Measurements from ENCODE around the gene PUSL1. TPM values are rescaled to one million over a fixed set of nuclear protein-coding genes. Genes with fewer than 3 reads are reported as not detected.

The PUSL1 gene
- total and polyA plus RNA-seq, 8 donors: 5.9 to 64.9 (median 25.5) TPM; not detected in 1

DNA sequence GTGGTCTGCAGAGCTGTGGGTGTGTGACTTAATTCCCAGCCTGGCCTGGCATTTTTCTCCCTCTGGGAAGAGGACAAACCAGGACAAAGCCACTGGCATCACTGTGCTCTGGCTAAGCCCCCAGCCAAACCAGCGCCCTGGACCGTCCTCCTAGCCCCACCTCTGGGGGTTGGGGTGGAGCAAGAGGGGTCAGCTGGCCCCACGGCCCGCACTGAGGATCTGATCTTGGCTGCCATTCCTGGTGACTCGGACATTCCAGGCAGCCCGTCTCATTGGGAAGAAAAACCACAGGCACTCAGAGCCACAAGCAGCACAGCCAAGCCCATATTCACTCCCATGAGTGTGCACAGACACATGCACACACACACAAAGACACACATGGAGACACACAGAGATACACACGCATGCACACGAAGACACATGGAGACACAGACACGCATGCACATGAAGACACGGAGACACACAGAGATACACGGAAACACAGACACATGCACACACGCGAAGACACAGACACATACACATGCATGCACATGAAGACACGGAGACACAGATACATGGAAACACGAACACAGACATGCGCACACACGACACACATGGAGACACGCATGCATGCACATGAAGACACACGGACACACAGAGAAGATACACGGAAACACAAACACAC, 52.2 kb downstream of the PUSL1 start:
- peak in 1 of 3 donors; percentile 57 for TF ChIP-seq POLR2AphosphoS5 (IDR thresholded peaks at IDR 0.05)
- no peak for TF ChIP-seq CTCF (IDR thresholded peaks at IDR 0.05)
- no peak for TF ChIP-seq POLR2A (IDR thresholded peaks at IDR 0.05)
- no peak for TF ChIP-seq EP300 (IDR thresholded peaks at IDR 0.05)
- intact Hi-C loops (cut with DNase I; ENCODE audit: low total_unique reads): no loop called here
- WGBS, 5 donors: 64 to 69% (median 65%) methylated on average over 19 to 20 of the region's 20 CpGs
- Histone ChIP-seq H3K9me3 (no peaks in the 10 kb centered on the region), H3K27me3 (peaks cover 0 to 50% (median 19%) of the 10 kb centered on the region in 3 donors), H3K27ac (peak overlapping the region; percentile 30 to 89 (median 85)), H3K4me1 (peaks cover 34 to 64% (median 52%) of the 10 kb centered on the region in 4 donors), H3K4me3 (no peak overlapping the region), H3K36me3 (no peaks in the 10 kb centered on the region)
- peak in 1 of 2 donors; percentile 68 for DNase-seq

Small RNAs within 50 kb of the gene (small RNA-seq; reads per million reads assigned to genes)
- gene MIR6726: 0.07 to 0.62 (median 0.35) reads per million in 4 donors

Other genes with a start within 250 kb of the PUSL1 start
- 1 to 10 TPM in 2 of 5 donors, not detected in 3; 1.4 to 5.9 TPM for gene RNF223, start 234.3 kb upstream of the PUSL1 start, total RNA-seq
- gene RNF223, start 234.3 kb upstream of the PUSL1 start, polyA plus RNA-seq: 1 to 10 TPM; 3.2 to 8.1 (median 3.4) TPM
- 10 to 100 TPM; 15.8 to 67.0 (median 33.8) TPM for gene C1orf159, start 192.5 kb upstream of the PUSL1 start, total RNA-seq
- gene C1orf159, start 192.5 kb upstream of the PUSL1 start, polyA plus RNA-seq: 10 to 100 TPM; 10.2 to 17.1 (median 12.8) TPM
- 1 to 10 TPM in 1 of 5 donors, not detected in 4; 6.4 TPM for gene TTLL10, start 134.7 kb upstream of the PUSL1 start, total RNA-seq
- under 1 TPM in 2 of 3 donors, not detected in 1; 0.13 to 0.46 TPM for gene TTLL10, start 134.7 kb upstream of the PUSL1 start, polyA plus RNA-seq
- gene TNFRSF18, start 102.0 kb upstream of the PUSL1 start, total RNA-seq: 10 to 100 TPM in 1 of 5 donors, 1 to 10 TPM in 1, not detected in 3; 1.7 to 11.9 TPM
- 1 to 10 TPM in 1 of 3 donors, under 1 TPM in 1, not detected in 1; 0.37 to 3.6 TPM for gene TNFRSF18, start 102.0 kb upstream of the PUSL1 start, polyA plus RNA-seq
- gene TNFRSF4, start 94.4 kb upstream of the PUSL1 start, total RNA-seq: under 1 TPM in 1 of 5 donors, not detected in 4; 0.55 TPM
- 1 to 10 TPM; 1.7 to 4.5 (median 4.2) TPM for gene TNFRSF4, start 94.4 kb upstream of the PUSL1 start, polyA plus RNA-seq
- gene SDF4, start 76.6 kb upstream of the PUSL1 start, total RNA-seq: 100 to 1,000 TPM in 2 of 5 donors, 10 to 100 TPM in 3; 50.3 to 404 (median 65.3) TPM
- gene SDF4, start 76.6 kb upstream of the PUSL1 start, polyA plus RNA-seq: 10 to 100 TPM; 50.4 to 83.6 (median 61.9) TPM
- gene B3GALT6, start 76.4 kb upstream of the PUSL1 start, total RNA-seq: 10 to 100 TPM in 1 of 5 donors, 1 to 10 TPM in 3, not detected in 1; 1.8 to 13.8 (median 8.1) TPM
- 1 to 10 TPM; 3.7 to 9.7 (median 6.7) TPM for gene B3GALT6, start 76.4 kb upstream of the PUSL1 start, polyA plus RNA-seq
- gene C1QTNF12, start 61.9 kb upstream of the PUSL1 start, total RNA-seq: 10 to 100 TPM in 2 of 5 donors, 1 to 10 TPM in 2, not detected in 1; 1.5 to 21.3 (median 6.4) TPM
- 1 to 10 TPM in 2 of 3 donors, not detected in 1; 1.6 to 3.2 TPM for gene C1QTNF12, start 61.9 kb upstream of the PUSL1 start, polyA plus RNA-seq
- gene UBE2J2, start 34.7 kb upstream of the PUSL1 start, total RNA-seq: 100 to 1,000 TPM in 1 of 5 donors, 10 to 100 TPM in 4; 14.0 to 252 (median 48.3) TPM
- gene UBE2J2, start 34.7 kb upstream of the PUSL1 start, polyA plus RNA-seq: 10 to 100 TPM; 40.5 to 49.6 (median 44.8) TPM
- 1 to 10 TPM in 4 of 5 donors, under 1 TPM in 1; 0.43 to 7.6 (median 3.5) TPM for gene SCNN1D, start 28.2 kb upstream of the PUSL1 start, total RNA-seq
- gene SCNN1D, start 28.2 kb upstream of the PUSL1 start, polyA plus RNA-seq: 1 to 10 TPM; 4.7 to 6.1 (median 4.8) TPM
- gene ACAP3, start 667 bp upstream of the PUSL1 start, total RNA-seq: 100 to 1,000 TPM in 1 of 5 donors, 10 to 100 TPM in 4; 31.9 to 374 (median 77.0) TPM
- 10 to 100 TPM; 17.9 to 46.1 (median 43.0) TPM for gene ACAP3, start 667 bp upstream of the PUSL1 start, polyA plus RNA-seq
- gene INTS11, start 16.1 kb downstream of the PUSL1 start, total RNA-seq: 100 to 1,000 TPM in 4 of 5 donors, 10 to 100 TPM in 1; 59.5 to 520 (median 192) TPM
- gene INTS11, start 16.1 kb downstream of the PUSL1 start, polyA plus RNA-seq: 100 to 1,000 TPM; 113 to 151 (median 134) TPM
- 100 to 1,000 TPM in 1 of 5 donors, 10 to 100 TPM in 2, 1 to 10 TPM in 2; 6.6 to 226 (median 12.3) TPM for gene CPTP, start 16.2 kb downstream of the PUSL1 start, total RNA-seq
- 10 to 100 TPM; 17.3 to 49.1 (median 28.4) TPM for gene CPTP, start 16.2 kb downstream of the PUSL1 start, polyA plus RNA-seq
- gene TAS1R3, start 22.7 kb downstream of the PUSL1 start, total RNA-seq: 10 to 100 TPM in 1 of 5 donors, under 1 TPM in 2, not detected in 2; 0.37 to 11.7 (median 0.43) TPM
- under 1 TPM in 2 of 3 donors, not detected in 1; 0.10 to 0.31 TPM for gene TAS1R3, start 22.7 kb downstream of the PUSL1 start, polyA plus RNA-seq
- gene DVL1, start 40.8 kb downstream of the PUSL1 start, total RNA-seq: 100 to 1,000 TPM in 3 of 5 donors, 10 to 100 TPM in 2; 41.3 to 229 (median 143) TPM
- gene DVL1, start 40.8 kb downstream of the PUSL1 start, polyA plus RNA-seq: 10 to 100 TPM; 47.4 to 80.4 (median 64.0) TPM
- gene MXRA8, start 50.0 kb downstream of the PUSL1 start, total RNA-seq: 100 to 1,000 TPM in 2 of 5 donors, 10 to 100 TPM in 3; 28.8 to 203 (median 65.6) TPM
- 10 to 100 TPM; 23.3 to 33.8 (median 23.6) TPM for gene MXRA8, start 50.0 kb downstream of the PUSL1 start, polyA plus RNA-seq
- gene AURKAIP1, start 66.6 kb downstream of the PUSL1 start, total RNA-seq: 100 to 1,000 TPM in 3 of 5 donors, 10 to 100 TPM in 2; 50.9 to 146 (median 104) TPM
- 100 to 1,000 TPM; 244 to 281 (median 259) TPM for gene AURKAIP1, start 66.6 kb downstream of the PUSL1 start, polyA plus RNA-seq
- gene CCNL2, start 90.7 kb downstream of the PUSL1 start, total RNA-seq: 100 to 1,000 TPM; 265 to 739 (median 422) TPM
- 100 to 1,000 TPM in 1 of 3 donors, 10 to 100 TPM in 2; 33.4 to 166 (median 34.7) TPM for gene CCNL2, start 90.7 kb downstream of the PUSL1 start, polyA plus RNA-seq
- 100 to 1,000 TPM in 2 of 5 donors, 10 to 100 TPM in 3; 53.9 to 116 (median 82.9) TPM for gene MRPL20, start 98.7 kb downstream of the PUSL1 start, total RNA-seq
- gene MRPL20, start 98.7 kb downstream of the PUSL1 start, polyA plus RNA-seq: 100 to 1,000 TPM; 136 to 187 (median 150) TPM
- gene ANKRD65, start 112.7 kb downstream of the PUSL1 start, total RNA-seq: 10 to 100 TPM in 1 of 5 donors, 1 to 10 TPM in 2, under 1 TPM in 1, not detected in 1; 0.89 to 13.6 (median 4.7) TPM
- gene ANKRD65, start 112.7 kb downstream of the PUSL1 start, polyA plus RNA-seq: 10 to 100 TPM in 2 of 3 donors, 1 to 10 TPM in 1; 8.7 to 13.5 (median 13.3) TPM
- 10 to 100 TPM; 11.4 to 37.7 (median 21.1) TPM for gene VWA1, start 127.1 kb downstream of the PUSL1 start, total RNA-seq
- gene VWA1, start 127.1 kb downstream of the PUSL1 start, polyA plus RNA-seq: 10 to 100 TPM in 2 of 3 donors, 1 to 10 TPM in 1; 7.6 to 64.8 (median 24.8) TPM
- gene ATAD3C, start 141.1 kb downstream of the PUSL1 start, total RNA-seq: 1 to 10 TPM in 2 of 5 donors, under 1 TPM in 1, not detected in 2; 0.55 to 5.2 (median 1.3) TPM
- gene ATAD3C, start 141.1 kb downstream of the PUSL1 start, polyA plus RNA-seq: 1 to 10 TPM in 1 of 3 donors, under 1 TPM in 2; 0.25 to 2.3 (median 0.92) TPM
- 10 to 100 TPM; 15.6 to 91.5 (median 33.3) TPM for gene ATAD3B, start 163.2 kb downstream of the PUSL1 start, total RNA-seq
- gene ATAD3B, start 163.2 kb downstream of the PUSL1 start, polyA plus RNA-seq: 10 to 100 TPM in 2 of 3 donors, 1 to 10 TPM in 1; 8.2 to 23.8 (median 18.4) TPM
- gene ATAD3A, start 203.6 kb downstream of the PUSL1 start, total RNA-seq: 10 to 100 TPM; 10.6 to 92.1 (median 22.5) TPM
- gene ATAD3A, start 203.6 kb downstream of the PUSL1 start, polyA plus RNA-seq: 10 to 100 TPM; 13.1 to 27.0 (median 14.9) TPM
- gene TMEM240, start 232.0 kb downstream of the PUSL1 start, total RNA-seq: 10 to 100 TPM in 1 of 5 donors, 1 to 10 TPM in 1, not detected in 3; 3.5 to 10.3 TPM
- gene TMEM240, start 232.0 kb downstream of the PUSL1 start, polyA plus RNA-seq: 1 to 10 TPM; 1.8 to 4.5 (median 2.8) TPM

Data from stomach (tissue), 9 donors.